ENCODE results near the gene ENTPD6. TPM values are rescaled to one million over a fixed set of nuclear protein-coding genes. Genes with fewer than 3 reads are reported as not detected.

ENTPD6 gene
- total and polyA plus RNA-seq, 9 donors: 34.9 to 73.8 (median 47.1) TPM

- 95 to 96% (median 95%) methylated on average over 24 of the region's 24 CpGs for WGBS, 3 donors
- no peak overlapping the region for H3K27ac ChIP-seq
- H3K4me1 ChIP-seq (ENCODE audit: insufficient read depth): no peaks in the 10 kb centered on the region
- H3K36me3 ChIP-seq: no peaks in the 10 kb centered on the region
- H3K27me3 ChIP-seq: no peaks in the 10 kb centered on the region
- DNase-seq: no peak
- H3K9me3 ChIP-seq: no peaks in the 10 kb centered on the region
- intact Hi-C loops (cut with DNase I): no loop called here
- no peak overlapping the region for H3K4me3 ChIP-seq
- TF ChIP-seq EP300 (IDR thresholded peaks at IDR 0.05): no peak
- TF ChIP-seq POLR2A (IDR thresholded peaks at IDR 0.05): no peak
These were observed 28.5 kb downstream of the ENTPD6 start for GRCh38 chr20:25223765-25224720.

DNA sequence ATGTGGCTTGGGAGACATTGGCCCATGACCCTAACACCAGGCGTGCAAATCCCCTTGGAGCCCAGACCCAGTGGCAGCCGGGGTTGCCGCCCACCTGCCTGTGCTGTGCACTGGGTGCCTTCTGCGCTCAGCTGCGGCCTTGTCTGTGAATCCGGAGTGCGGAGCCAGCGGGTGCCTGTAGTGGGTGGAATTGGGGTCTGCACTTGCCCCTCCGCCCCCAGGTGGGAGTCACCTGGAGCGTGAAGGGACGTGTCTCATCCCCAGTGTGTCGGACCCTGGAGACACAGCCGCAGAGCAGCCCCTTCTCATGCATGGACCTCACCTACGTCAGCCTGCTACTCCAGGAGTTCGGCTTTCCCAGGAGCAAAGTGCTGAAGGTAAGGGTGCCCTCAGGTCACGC, 29.4 kb downstream of the ENTPD6 start:
- Histone ChIP-seq H3K36me3 (no peaks in the 10 kb centered on the region), H3K27me3 (no peaks in the 10 kb centered on the region), H3K4me3 (no peak overlapping the region), H3K27ac (no peak overlapping the region), H3K9me3 (no peaks in the 10 kb centered on the region), H3K4me1 (ENCODE audit: insufficient read depth) (no peaks in the 10 kb centered on the region)
- no peak for TF ChIP-seq CTCF (IDR thresholded peaks at IDR 0.05)
- TF ChIP-seq EP300 (IDR thresholded peaks at IDR 0.05): no peak
- no peak for TF ChIP-seq POLR2A (IDR thresholded peaks at IDR 0.05)
- intact Hi-C loops (cut with DNase I): no loop called here
- 94 to 95% (median 95%) methylated on average over 16 of the region's 16 CpGs for WGBS, 3 donors
- no peak for DNase-seq

DNA sequence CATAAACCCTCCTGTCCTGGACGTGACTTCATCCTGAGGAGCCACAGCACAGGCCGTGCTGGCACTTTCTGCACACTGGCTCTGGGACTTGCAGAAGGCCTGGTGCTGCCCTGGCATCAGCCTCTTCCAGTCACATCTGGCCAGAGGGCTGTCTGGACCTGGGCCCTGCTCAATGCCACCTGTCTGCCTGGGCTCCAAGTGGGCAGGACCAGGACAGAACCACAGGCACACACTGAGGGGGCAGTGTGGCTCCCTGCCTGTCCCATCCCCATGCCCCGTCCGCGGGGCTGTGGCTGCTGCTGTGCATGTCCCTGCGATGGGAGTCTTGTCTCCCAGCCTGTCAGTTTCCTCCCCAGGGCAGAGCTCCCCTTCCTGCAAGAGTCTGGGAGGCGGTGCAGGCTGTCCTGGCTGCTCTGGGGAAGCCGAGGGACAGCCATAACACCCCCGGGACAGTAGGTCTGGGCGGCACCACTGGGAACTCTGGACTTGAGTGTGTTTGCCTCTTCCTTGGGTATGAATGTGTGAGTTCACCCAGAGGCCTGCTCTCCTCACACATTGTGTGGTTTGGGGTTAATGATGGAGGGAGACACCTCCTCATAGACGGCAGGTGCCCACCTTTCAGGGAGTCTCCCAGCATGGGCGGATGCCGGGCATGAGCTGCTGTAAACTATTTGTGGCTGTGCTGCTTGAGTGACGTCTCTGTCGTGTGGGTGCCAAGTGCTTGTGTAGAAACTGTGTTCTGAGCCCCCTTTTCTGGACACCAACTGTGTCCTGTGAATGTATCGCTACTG, 30.3 kb downstream of the ENTPD6 start:
- no peak for DNase-seq
- TF ChIP-seq EP300 (IDR thresholded peaks at IDR 0.05): no peak
- TF ChIP-seq CTCF (IDR thresholded peaks at IDR 0.05): no peak
- no peak for TF ChIP-seq POLR2A (IDR thresholded peaks at IDR 0.05)
- Histone ChIP-seq H3K27ac (no peak overlapping the region), H3K27me3 (no peaks in the 10 kb centered on the region), H3K36me3 (no peaks in the 10 kb centered on the region), H3K4me1 (ENCODE audit: insufficient read depth) (no peaks in the 10 kb centered on the region), H3K4me3 (no peak overlapping the region), H3K9me3 (no peaks in the 10 kb centered on the region)
- intact Hi-C loops (cut with DNase I): no loop called here
- WGBS, 3 donors: 84 to 93% (median 90%) methylated on average over 16 of the region's 16 CpGs

- DNase-seq: no peak
- Histone ChIP-seq H3K27me3 (no peaks in the 10 kb centered on the region), H3K4me3 (no peak overlapping the region), H3K36me3 (no peaks in the 10 kb centered on the region), H3K9me3 (no peaks in the 10 kb centered on the region), H3K4me1 (ENCODE audit: insufficient read depth) (no peaks in the 10 kb centered on the region), H3K27ac (no peak overlapping the region)
- intact Hi-C loops (cut with DNase I): no loop called here
- TF ChIP-seq CTCF (IDR thresholded peaks at IDR 0.05): no peak
- no peak for TF ChIP-seq POLR2A (IDR thresholded peaks at IDR 0.05)
- TF ChIP-seq EP300 (IDR thresholded peaks at IDR 0.05): no peak
- 76 to 78% (median 76%) methylated on average over 27 to 28 of the region's 28 CpGs for WGBS, 3 donors
These were observed 31.2 kb downstream of the ENTPD6 start for GRCh38 chr20:25226433-25227316.

Data from ovary (tissue), 9 donors.